DND-41 (cell line): ENCODE measurements around the gene NOC2L.

Experiments used
- EZH2 ChIP-seq: IDR thresholded peaks from 3 replicates; pipeline ENCODE4 v1.6.1; 2012; ENCODE audit warnings: borderline replicate concordance, low read depth, mild to moderate bottlenecking, moderate library complexity, low read length, inconsistent platforms; ENCODE audit not compliant: severe bottlenecking
- TF ChIP-seq, protein P1 (sequence below): IDR thresholded peaks from 2 replicates; pipeline ENCODE4 v1.5.1; 2012; ENCODE audit warnings: borderline replicate concordance, low read length, moderate library complexity, mild to moderate bottlenecking; ENCODE audit not compliant: poor library complexity, severe bottlenecking; ENCODE audit errors: extremely low read depth

DNA sequence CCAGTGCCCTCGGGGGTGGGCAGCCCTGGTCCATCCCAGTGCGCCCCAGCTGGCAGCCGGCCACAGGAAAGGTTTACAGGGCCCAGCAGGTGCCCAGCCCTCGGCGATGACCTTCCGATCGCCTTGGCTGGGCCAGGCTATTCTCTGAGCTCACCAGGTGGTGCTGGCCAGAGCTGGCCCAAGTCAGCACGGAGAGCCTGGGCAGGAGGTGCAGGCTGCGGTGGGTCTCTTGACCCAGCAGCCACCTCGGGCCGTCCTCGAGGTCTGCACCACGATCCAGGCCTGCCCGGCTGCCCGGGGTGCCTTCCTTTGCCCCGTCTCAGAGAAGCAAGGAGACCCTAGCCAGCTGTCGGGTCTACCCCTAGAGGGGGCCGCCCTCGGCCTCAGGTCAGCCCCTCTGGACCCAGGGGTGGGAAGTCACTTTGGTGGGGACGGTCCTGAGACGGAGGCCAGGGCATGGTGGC is 22.5 kb upstream of the NOC2L start:
- TF ChIP-seq, protein P1, sequence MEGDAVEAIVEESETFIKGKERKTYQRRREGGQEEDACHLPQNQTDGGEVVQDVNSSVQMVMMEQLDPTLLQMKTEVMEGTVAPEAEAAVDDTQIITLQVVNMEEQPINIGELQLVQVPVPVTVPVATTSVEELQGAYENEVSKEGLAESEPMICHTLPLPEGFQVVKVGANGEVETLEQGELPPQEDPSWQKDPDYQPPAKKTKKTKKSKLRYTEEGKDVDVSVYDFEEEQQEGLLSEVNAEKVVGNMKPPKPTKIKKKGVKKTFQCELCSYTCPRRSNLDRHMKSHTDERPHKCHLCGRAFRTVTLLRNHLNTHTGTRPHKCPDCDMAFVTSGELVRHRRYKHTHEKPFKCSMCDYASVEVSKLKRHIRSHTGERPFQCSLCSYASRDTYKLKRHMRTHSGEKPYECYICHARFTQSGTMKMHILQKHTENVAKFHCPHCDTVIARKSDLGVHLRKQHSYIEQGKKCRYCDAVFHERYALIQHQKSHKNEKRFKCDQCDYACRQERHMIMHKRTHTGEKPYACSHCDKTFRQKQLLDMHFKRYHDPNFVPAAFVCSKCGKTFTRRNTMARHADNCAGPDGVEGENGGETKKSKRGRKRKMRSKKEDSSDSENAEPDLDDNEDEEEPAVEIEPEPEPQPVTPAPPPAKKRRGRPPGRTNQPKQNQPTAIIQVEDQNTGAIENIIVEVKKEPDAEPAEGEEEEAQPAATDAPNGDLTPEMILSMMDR = no peak
- no peak for TF ChIP-seq EZH2
